Ramos (cell line): ENCODE data around the gene POLR1C.
"Not testable (repeated sequence)": the region's sequence is repeated elsewhere in the genome, so short reads cannot be mapped to it uniquely, and the experiment has no call there.

Source experiments
- in situ Hi-C: fragments of 300-500 bp; cut with MboI; formaldehyde crosslinking; loops from one replicate; pipeline ENCODE4 v1.14.3; 2022; ENCODE audit warnings: low sequenced_read_pairs; ENCODE audit not compliant: unreplicated experiment

The POLR1C gene, protein sequence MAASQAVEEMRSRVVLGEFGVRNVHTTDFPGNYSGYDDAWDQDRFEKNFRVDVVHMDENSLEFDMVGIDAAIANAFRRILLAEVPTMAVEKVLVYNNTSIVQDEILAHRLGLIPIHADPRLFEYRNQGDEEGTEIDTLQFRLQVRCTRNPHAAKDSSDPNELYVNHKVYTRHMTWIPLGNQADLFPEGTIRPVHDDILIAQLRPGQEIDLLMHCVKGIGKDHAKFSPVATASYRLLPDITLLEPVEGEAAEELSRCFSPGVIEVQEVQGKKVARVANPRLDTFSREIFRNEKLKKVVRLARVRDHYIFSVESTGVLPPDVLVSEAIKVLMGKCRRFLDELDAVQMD

DNA sequence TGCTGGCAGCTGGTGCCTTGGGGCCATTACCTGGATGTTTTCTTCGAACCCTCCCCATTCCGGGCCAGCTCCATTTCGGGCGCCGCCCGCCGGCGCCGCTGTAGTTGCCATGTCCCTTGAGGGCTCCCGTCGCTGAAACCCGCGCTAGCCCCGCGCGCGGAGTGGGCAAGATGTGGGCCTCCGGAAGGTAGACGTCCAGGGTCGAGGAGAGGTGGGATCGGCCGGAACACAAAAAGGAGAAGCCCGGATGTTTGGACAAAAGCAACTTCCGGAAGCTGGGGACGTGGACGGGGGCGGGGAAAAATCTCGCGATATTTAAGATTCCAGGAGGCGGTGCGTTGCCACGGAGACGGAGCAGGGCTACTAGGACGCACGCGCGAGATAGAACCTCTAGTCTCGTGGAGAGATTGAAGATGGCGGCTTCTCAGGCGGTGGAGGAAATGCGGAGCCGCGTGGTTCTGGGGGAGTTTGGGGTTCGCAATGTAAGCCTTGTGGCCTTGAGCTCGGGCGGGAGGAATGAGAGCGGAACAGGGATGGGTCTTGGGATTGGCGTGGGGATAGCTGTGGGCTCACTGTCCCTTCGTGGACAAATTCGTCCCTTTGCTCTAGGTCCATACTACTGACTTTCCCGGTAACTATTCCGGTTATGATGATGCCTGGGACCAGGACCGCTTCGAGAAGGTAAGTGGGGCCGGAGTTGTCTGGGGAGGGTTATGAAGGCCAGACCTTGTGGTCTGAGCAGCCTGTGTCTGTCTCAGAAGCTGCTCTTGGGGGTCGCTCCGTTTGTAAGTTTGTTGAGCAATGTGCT is at the start of gene POLR1C, which contains the start of gene YIPF3:
Gene POLR1C (plus strand): TSS at position 393 of the 808 bp plus-strand sequence. CDS start 21 bp downstream, at position 414.
Gene YIPF3 (minus strand): TSS at position 230 of the 808 bp plus-strand sequence. CDS start 119 bp downstream, at position 111.
- in situ Hi-C loops, result no loop called here

DNA sequence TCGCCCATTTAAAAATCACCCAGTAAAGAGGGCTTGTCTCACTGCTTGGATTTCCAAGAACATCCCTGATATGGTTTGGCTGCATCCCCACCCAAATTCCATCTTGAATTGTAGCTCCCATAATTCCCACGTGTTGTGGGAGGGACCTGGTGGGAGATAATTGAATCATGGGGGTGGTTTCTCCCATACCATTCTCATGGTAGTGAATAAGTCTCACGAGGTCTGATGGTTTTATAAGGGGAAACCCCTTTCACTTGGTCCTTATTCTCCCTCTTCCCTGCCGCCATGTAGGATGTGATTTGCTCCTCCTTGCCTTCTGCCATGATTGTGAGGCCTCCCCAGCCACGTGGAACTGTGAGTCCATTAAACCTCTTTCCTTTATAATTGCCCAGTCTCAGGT is 49.6 kb upstream of the POLR1C start:
- in situ Hi-C loops, result not testable (repeated sequence)

GRCh38 chr6:43467752-43468151 is 49.1 kb upstream of the POLR1C start:
- in situ Hi-C loops, result no loop called here

GRCh38 chr6:43468240-43468639 is 48.6 kb upstream of the POLR1C start:
- in situ Hi-C loops, result no loop called here

GRCh38 chr6:43468748-43469681 is 47.9 kb upstream of the POLR1C start:
- in situ Hi-C loops, result no loop called here

DNA sequence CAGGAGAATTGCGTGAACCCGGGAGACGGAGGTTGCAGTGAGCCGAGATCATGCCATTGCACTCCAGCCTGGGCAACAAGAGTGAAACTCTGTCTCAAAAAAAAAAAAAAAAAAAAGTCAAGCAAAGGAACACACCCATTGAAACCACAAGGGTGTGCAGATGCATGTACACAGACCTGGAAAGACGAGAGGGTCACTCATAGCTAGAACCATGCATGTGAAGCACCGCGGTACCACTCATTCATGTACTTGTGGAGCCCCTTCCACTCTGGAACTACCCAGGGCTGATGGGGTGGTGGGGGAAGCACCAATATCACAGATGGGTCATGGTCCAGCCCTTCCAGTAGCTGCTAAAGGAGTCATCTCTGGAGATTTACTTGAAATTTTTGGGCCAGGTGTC is 46.9 kb upstream of the POLR1C start:
- in situ Hi-C loops, result no loop called here

DNA sequence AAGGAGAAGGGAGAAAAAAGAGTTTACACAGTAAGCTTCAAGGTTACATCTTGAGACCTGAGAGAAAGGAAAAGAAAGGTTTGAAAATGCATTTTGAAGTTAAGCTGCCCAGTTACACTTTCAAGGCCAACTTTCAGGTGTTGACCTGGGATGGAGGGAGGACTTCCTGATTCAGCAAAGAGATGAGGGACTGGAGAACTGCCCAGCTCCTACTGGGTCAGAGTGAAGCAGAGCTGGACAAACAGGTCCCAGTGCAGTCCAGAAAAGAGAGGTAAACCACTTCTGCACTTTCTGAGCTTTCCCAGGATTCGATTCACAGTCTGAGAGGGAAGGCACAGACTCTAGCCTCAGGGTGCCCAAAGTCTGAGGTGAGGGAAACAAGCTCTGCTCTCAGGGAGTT is 45.5 kb upstream of the POLR1C start:
- in situ Hi-C loops, result no loop called here

DNA sequence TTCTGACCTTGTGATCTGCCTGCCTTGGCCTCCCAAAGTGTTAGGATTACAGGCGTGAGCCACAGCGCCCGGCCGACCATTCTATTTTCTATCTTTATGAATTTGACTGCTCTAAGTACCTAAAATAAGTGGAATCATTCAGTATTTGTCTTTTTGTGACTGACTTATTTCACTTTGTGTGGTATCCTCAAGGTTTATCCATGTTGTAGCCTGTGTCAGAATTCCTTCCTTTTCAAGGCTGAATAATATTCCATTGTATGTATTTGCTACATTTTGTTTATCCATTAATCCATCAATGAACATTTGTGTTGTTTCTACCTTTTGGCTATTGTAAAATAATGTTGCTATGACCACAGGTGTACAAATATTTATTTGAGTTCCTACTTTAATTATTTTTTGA is 44.4 kb upstream of the POLR1C start:
- in situ Hi-C loops, result no loop called here

DNA sequence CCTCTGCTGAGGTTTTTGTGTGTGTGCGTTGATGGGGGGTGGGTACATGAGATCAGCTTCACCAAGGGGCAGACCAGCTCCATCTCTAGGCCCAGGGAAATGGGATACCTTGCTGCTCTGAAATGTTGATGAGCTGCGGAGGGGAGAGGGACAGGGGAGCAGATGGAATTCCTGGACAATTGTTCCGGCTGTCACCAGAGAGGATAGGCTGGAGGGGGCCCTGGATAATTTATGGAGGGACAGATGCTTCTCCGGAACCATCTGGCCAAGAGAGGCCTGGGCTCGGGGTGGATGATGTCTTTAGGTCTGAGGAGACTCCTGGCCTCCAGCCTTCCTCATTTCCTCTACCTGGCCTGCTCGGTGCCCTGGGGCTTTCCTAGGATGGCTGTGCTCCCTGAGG is 41.4 kb upstream of the POLR1C start:
- in situ Hi-C loops, result no loop called here

GRCh38 chr6:43476746-43477145 is 40.1 kb upstream of the POLR1C start:
- in situ Hi-C loops, result no loop called here

GRCh38 chr6:43477235-43478007 is 39.5 kb upstream of the POLR1C start, which contains the start of gene TJAP1:
Gene TJAP1, plus strand, starts transcription at chr6:43477570. Its CDS starts 21,432 bp downstream, at chr6:43499002.
- in situ Hi-C loops, result no loop called here

GRCh38 chr6:43478008-43478372 is 38.9 kb upstream of the POLR1C start:
- in situ Hi-C loops, result no loop called here

DNA sequence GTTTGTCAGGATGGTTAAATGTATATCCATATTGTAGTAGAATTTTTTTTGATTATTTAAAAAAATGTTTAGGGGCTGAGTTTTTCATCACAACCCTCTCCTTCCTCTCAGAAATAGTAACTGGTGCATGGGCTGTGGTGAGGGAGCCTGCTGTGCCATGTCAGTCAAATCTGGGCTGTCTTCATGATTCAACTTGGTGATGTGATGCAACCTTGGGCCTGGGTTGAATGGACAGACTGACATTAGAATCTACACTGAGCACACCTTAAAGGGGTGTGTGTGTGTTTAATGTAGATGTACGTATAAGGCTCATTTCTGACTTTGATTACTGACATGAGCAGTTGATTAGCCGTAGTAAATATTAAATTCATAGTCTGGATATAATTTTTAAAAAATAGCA is 35.8 kb upstream of the POLR1C start:
- in situ Hi-C loops, result no loop called here

- in situ Hi-C loops, result no loop called here
Measured at GRCh38 chr6:43481591-43482236, 35.2 kb upstream of the POLR1C start.

- in situ Hi-C loops, result no loop called here
Measured at GRCh38 chr6:43488667-43489276, 28.1 kb upstream of the POLR1C start.

DNA sequence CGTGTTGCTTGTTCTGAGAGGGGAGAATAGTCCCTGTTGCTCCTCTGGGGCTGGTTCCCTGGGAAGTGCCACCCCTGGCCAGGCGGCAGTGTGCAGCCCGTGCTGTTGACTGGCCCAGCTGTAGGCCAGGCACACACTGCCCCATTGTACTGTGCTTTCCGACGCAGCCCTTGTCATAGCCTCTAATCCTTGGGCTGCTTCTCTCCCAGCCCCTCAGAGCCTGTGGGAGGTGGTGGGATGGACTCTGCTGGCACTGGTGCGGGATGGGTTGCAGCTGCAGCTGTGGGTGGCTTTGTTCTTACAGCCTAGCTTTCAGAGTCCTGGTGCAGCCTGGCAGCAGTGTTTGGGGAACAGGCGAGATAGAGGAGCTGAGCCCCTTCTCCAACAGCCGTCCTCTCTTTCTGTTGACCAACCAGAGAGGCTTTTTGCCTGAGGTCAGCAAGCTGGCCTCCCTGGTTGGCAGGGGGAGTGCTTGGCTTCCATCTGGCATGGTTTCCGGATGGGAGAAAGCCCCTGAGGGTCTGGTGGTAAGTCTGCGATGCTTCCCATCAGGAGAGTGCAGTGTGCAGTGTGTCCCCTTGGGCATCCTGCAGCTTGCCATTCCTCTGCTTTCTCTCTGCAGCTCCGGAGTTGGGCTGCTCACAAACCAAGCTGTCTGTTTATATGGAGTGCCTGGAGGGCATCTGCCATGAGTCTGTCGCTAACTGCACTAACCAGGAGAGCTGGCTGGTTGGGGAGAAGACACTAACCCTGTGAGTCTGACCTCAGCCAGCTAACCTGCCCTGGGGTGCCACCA is 27.4 kb upstream of the POLR1C start:
- in situ Hi-C loops, result no loop called here

DNA sequence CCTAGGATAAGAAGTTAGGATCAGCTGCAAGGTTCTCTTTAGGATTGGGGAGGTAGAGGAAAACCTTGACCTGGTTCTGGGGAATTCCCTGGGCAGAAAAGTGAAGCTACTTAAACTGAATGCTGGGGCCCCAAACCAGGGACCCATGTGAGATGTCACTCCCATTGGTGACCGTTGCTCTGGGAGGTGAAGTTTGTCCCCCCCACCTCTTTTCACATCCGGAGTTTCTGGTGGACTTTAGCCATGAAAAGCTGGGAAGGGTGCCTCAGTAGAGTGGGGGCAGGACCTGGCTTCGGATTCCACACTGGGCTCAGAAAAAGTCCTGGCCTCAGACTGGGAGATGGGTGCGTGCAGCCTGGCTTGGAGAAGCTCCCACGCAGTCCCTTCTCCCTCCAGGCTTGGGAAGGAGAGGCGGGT is 26.4 kb upstream of the POLR1C start:
- in situ Hi-C loops, result no loop called here
